ENCODE results near the gene CLEC14A.

- TF ChIP-seq CTCF (conservative IDR thresholded peaks at IDR 0.05 in 1 of 2, IDR thresholded peaks at IDR 0.05 in 1 of 2; ENCODE audit: low read depth in 1 of 2, low read length in 2 of 2) (no peak), EZH2 (IDR thresholded peaks at IDR 0.05; ENCODE audit: low read length, missing control alignments) (no peak)
Observed at GRCh38 chr14:38217553-38217952, 38.3 kb downstream of the CLEC14A start.

Data from fibroblast of lung (primary cell).